OCI-M2 (cell line): ENCODE data around the gene EXOC4.

Experiments used
- DNase-seq: peaks from one replicate; lab custom pipeline; 2025; ENCODE audit not compliant: unreplicated experiment; lab: John Stamatoyannopoulos, UW

Gene EXOC4

DNA sequence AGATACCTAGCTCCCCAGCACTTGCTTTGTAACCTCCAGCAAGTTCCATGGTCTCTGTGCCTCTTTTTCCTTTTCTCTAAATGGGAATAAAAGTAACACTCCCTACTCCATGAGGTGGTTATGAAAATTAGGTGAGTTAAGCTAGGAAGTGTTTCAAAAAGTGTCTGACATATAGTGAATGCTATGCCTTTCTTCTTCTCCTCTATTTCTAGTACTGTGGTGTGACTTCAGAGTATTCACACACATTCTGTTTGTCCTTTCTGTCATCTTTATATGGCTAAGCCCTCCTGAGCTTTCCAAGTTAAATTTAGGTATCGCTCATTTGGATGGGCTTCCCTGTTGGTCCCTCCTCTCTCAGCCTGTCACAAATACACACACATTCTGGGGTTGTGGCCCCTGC is 229.7 kb downstream of the EXOC4 start:
- DNase-seq, result no peak

DNA sequence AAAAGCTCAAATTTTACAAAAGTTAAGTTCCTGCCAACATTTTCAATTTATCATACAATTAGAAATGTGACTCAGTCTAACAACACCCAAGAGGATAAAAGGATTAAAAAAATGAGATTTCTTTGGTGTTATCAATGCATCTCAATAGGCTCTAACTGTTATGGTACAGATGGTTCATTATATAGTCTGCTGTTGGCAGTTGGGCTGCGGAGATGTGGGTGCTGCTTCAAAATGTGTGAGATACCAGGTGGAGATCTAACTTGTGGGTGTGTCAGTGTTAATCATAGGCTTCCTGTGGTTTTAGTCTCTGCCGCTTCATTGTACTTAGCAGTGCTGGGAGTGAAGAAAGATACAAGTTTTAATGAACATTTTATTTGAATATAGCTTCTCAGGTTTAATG is 231.2 kb downstream of the EXOC4 start:
- no peak for DNase-seq

DNA sequence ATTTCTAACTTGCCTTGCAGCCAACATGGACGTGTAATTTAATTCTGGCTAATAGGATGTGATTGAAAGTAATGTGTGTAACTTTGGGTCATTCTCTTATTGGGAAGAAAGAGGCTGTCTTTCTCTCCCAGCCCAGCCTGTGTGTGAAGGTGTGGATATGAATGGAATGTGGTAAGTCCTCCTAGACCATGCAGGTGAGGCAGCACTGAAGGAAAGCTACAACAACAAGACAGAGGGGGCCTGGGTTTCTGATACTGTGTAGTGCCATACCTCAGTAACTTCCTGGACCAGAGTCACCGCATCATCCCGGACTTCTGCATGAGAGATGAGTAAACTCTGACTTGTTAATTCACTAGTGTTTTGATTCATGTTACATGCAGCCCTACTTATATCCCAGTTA is 237.0 kb downstream of the EXOC4 start:
- no peak for DNase-seq

- DNase-seq, result no peak
Observed at GRCh38 chr7:133491201-133491691, 238.4 kb downstream of the EXOC4 start.

DNA sequence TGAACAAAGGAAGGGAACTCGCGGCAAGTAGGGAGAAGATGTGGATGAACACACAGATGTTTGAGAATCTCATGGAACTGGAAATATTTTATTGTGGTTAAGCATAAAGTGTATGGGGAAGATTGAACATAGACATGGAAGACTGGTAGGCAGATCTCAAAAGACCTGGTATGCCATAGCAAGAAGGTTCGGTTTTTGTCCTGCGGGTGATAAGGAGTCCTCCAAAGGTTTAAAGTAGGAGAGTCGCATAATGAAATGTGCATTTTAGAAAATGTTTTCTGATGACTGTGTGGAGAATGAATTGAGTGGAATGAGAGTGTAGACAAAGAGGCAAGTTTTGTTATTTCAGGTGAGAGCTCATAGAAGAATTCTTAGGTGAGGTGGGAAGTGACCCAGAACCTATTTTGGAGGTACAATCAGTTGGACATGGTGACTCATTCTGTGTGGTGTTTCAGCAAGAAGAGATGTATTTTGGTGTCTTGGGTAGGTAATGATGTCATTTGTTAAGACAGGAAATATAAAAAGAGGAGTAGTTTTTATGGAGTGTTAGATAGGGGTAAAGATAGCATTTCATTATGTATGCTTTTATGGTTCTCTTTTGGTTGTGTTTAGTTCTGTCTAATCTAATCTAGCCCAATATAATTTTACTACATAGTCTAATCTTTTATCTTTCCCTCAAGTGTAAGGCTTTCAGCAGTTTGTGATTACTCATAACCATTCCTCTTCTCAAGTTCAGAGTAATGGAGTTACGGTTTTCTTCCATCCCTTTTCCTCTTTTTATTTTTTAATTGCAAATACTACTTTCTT is 239.2 kb downstream of the EXOC4 start:
- no peak for DNase-seq

DNA sequence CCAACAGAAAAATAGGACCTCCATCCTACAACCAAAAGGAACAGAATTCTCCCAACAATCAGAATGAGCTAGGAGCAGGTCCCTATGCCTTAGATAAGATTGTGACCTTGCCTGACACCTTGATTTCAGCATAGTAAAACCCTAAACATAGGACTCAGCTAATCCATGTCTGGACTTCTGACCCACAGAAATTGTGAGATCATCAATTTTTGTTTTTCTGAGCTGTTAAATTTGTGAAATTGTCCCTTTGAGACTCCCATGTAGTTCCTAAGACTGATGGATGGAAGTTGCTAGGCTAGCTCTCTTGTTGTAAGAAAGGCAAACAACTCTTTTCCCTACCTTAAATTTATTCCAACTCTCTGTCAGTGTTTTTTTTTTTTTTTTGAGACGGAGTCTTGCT is 244.2 kb downstream of the EXOC4 start:
- no peak for DNase-seq

GRCh38 chr7:133501771-133502170 is 248.9 kb downstream of the EXOC4 start:
- DNase-seq, result no peak

GRCh38 chr7:133502498-133502897 is 249.6 kb downstream of the EXOC4 start:
- DNase-seq, result no peak

GRCh38 chr7:133502972-133503371 is 250.1 kb downstream of the EXOC4 start:
- no peak for DNase-seq

DNA sequence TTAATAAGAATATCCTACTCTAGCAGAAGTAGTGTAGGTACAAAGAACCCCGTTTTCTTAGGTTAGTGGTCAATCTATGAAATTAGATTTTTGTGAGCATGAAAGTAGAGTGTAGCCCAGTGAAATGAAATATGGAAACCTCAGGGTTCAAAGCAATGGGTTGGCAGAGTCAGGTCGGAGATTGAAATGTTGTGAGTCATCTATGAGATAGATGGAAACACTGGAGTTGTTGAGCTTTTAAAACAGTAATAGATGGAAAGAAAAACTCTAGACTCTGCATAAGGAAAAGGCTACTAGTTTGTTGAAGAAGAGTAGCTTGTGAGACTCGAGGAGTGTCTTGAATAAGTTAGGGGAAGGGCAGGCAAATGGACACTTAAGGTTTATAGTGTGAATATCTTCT is 251.9 kb downstream of the EXOC4 start:
- no peak for DNase-seq

GRCh38 chr7:133509822-133510221 is 256.9 kb downstream of the EXOC4 start:
- no peak for DNase-seq

DNA sequence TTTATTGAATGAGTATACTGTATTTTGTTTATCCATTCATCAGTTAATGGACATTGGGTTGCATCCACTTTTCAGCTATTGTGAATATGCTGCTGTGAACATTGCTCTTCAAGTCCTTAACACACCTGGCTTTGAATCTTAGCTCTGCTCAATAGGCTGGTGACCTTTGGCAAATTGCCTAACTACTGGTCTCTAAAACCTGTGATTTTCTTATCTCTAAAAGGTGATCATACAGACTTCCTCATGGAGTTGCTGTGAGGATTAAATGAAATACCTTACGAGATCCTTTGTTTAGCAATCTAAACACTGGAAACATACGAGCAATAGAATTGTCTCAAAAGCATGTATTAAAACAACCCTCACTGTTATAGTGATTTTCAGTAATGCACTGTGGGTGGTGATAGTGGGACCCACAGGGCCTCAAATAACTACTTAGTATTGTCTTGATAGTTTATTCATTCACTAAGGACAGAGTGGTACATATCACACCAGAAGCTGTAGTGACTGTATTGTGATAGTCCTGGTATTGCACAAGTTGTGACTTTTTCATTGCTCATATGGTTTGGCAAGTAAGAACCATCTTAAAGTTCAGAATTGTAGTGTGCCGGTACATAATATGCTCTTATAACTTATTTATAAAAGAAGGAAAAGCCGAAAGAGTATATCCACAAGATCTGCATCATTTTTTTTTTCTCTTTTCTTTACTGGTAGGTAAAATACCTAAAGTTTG is 257.6 kb downstream of the EXOC4 start:
- DNase-seq, result no peak

DNA sequence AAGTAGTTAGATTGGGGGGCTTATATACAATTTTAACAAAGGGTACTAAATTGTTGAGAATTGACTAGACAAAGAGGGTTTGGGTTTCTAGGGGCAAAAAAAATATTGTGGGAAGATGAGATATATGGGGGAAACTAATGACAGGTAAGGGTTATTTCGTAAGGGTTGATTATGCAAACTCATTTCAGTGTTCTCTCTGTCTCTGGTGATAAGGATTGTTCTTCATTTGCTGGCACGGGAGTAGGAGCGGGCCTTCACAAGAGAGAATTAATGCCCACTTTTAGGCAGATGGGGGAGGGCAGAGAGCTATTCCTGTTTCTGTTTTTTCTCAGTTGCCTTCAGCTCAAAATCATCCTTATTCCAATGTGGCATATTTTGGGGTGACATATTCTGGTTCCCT is 258.4 kb downstream of the EXOC4 start:
- no peak for DNase-seq

DNA sequence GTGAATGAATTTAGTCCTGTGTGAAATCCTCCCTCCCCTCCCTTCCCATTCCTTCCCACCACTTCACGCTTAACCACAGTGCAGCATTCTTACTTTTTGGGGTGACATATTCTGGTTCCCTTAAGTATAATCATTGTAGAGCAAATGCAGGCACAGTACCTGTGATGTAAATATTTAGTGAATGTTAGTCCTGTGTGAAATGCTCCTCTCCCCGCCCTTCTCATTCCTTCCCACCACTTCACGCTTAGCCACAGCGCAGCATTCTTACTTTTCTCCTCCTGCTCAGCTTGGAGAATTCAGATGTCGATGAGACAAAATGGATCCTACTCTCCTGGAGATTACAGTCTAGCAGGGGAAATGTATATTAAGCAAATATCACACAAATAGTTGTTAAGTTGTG is 258.8 kb downstream of the EXOC4 start:
- DNase-seq, result no peak

DNA sequence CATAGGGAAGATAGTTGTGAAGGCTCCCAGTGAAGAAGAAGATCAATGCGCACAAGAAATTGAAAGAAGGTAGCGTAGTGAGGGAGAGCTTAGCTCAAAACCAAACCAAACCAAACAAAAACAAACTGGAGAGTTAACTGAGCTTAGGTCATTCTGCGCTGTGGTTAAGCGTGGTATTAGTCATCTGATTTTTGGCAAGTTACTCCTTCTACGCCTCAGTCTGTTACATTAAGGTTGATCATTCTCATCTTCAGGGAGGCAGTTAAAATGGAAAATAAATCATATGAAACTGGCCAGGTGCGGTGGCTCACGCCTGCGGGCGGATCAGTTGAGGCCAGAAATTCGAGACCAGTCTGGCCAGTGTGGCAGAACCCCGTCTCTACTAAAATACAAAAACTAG is 259.7 kb downstream of the EXOC4 start:
- DNase-seq, result no peak

DNA sequence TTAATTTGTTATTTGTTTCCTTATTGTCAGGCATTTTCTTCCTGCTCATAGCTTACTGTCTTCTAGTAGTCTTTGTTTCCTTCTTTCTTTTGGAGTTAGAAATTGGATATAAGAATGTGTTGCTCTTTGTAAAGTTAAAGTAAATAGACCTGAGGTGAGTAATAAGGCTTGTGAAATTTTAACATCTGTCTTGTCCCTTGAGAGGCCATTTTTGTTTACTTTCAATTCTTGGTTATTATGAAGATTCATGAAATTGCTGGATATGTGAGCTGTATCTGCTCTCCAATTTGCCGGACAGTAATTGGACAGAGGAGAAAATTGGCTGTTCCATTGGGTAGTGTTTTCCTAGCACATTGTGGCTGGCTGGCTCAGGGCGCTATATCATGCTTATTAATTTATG is 260.7 kb downstream of the EXOC4 start:
- DNase-seq, result no peak

DNA sequence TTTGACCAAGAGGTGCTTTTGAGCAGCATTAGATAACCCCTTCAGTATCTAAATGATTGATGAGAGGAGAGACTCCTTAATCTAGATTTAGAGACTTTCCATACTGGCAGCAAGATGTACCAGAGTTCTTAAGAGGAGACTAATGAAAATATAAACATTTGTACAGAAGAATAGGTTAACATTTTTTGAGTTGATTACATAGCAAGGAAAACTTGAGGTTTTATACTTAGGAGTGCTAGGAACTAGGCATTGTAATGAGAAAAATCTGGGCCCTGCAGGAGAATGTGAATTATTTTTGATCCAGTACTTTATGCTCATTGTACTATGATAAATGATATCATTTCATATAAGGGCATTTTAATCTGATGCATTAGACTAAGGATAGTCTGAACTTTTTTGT is 261.7 kb downstream of the EXOC4 start:
- no peak for DNase-seq

DNA sequence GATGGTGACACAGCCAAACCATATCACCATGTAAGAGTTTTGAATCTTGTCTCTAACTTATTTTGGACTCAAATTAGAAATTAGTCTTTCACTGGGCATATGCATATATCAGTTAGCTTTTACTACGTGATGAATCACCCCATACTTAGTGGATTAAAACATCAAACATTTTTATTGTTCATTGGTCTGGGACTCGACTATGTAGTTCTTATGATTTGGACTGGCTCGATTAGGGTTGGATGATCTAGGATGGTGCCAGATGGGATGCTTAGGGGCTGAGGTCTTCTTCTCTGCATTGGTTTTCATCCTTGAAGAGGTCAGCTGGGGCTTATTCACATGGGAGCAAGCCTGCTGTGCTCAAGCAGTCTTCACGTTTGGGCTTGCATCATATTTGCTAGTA is 264.9 kb downstream of the EXOC4 start:
- DNase-seq, result no peak

- no peak for DNase-seq
Observed at GRCh38 chr7:133518718-133519117, 265.8 kb downstream of the EXOC4 start.

- no peak for DNase-seq
Observed at GRCh38 chr7:133520248-133520647, 267.4 kb downstream of the EXOC4 start.

GRCh38 chr7:133522501-133522900 is 269.6 kb downstream of the EXOC4 start:
- no peak for DNase-seq

DNA sequence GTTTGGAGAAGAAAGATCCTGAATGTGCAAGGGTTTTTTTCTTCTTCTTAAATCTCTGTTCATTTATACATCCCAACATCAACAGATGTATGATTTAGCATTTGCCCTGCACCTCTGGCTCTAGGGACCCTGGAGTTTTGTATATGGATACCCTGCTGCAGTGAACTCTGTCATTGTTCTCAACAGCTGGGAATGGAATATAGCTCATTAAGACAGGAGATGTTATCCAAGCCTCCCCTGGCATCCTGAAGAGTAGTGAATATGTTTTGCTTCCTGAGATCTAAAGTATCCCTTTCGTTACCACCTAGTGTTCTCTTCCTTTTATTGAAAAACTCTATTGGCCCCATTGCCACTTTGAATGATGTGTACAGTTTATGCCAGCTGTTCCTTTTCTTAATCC is 275.9 kb downstream of the EXOC4 start:
- no peak for DNase-seq
